Loucy (cell line): ENCODE measurements around the gene UVRAG.

Experiments used
- H2AFZ ChIP-seq: fragments of 200-600 bp; sonication (generic); 2 replicates; pipeline ENCODE4 v1.6.0; 2016; ENCODE audit warnings: antibody characterized with exemption, mild to moderate bottlenecking, low read length, moderate library complexity
- H3F3A ChIP-seq: fragments of 200-600 bp; 2 replicates; pipeline ENCODE4 v1.6.0; 2016; ENCODE audit warnings: antibody characterized with exemption, low read depth, mild to moderate bottlenecking
- H3K27me3 ChIP-seq: fragments of 200-600 bp; sonication (generic); 2 replicates; pipeline ENCODE4 v1.6.1; 2014; ENCODE audit warnings: low read length, mild to moderate bottlenecking; ENCODE audit not compliant: insufficient read depth, poor library complexity, severe bottlenecking
- H3K36me3 ChIP-seq: fragments of 200-600 bp; sonication (generic); 2 replicates; pipeline ENCODE4 v1.6.1; 2016; ENCODE audit warnings: low read length; ENCODE audit not compliant: insufficient read depth
- H3K4me1 ChIP-seq: fragments of 200-600 bp; sonication (generic); 2 replicates; pipeline ENCODE4 v1.5.1; 2014; ENCODE audit warnings: low read length, mild to moderate bottlenecking; ENCODE audit not compliant: insufficient read depth, poor library complexity, severe bottlenecking
- H3K4me2 ChIP-seq: fragments of 200-600 bp; sonication (generic); 2 replicates; pipeline ENCODE4 v1.6.0; 2014; ENCODE audit warnings: antibody characterized with exemption, low read length, low read depth, mild to moderate bottlenecking; ENCODE audit not compliant: poor library complexity, severe bottlenecking
- H3K4me3 ChIP-seq: fragments of 200-600 bp; sonication (generic); 2 replicates; pipeline ENCODE4 v1.5.1; 2014; ENCODE audit warnings: low read length, mild to moderate bottlenecking, mixed read lengths; ENCODE audit not compliant: poor library complexity, severe bottlenecking
- H3K79me2 ChIP-seq: fragments of 200-600 bp; sonication (generic); 2 replicates; pipeline ENCODE4 v1.6.1; 2014; ENCODE audit warnings: low read length; ENCODE audit not compliant: insufficient read depth
- H3K9ac ChIP-seq: fragments of 200-600 bp; sonication (generic); 2 replicates; pipeline ENCODE4 v1.6.0; 2014; ENCODE audit warnings: mild to moderate bottlenecking, low read depth, low read length, moderate library complexity; ENCODE audit not compliant: poor library complexity, severe bottlenecking
- H3K9me2 ChIP-seq: fragments of 200-600 bp; sonication (generic); replicated peaks from 2 replicates; pipeline ENCODE4 v1.6.1; 2016; ENCODE audit warnings: low read depth, low read length, mixed read lengths
- H3K9me3 ChIP-seq: fragments of 200-600 bp; sonication (generic); 2 replicates; pipeline ENCODE4 v1.6.1; 2014; ENCODE audit warnings: mild to moderate bottlenecking, antibody characterized with exemption, low read length, low read depth; ENCODE audit not compliant: insufficient read depth
- H4K20me1 ChIP-seq: fragments of 200-600 bp; sonication (generic); 2 replicates; pipeline ENCODE4 v1.6.0; 2014; ENCODE audit warnings: antibody characterized with exemption, low read length, mild to moderate bottlenecking; ENCODE audit not compliant: insufficient read depth, poor library complexity, severe bottlenecking
- CTCF ChIP-seq: fragments of 200-600 bp; sonication (generic); conservative IDR thresholded peaks from 2 replicates; pipeline ENCODE4 v1.5.1; 2014; ENCODE audit warnings: mild to moderate bottlenecking, antibody characterized with exemption, low read length
- EZH2phosphoT487 ChIP-seq: fragments of 200-600 bp; IDR thresholded peaks from 2 replicates; pipeline ENCODE4 v1.6.1; 2018; ENCODE audit warnings: antibody characterized with exemption, mild to moderate bottlenecking, moderate library complexity, borderline replicate concordance

UVRAG gene

DNA sequence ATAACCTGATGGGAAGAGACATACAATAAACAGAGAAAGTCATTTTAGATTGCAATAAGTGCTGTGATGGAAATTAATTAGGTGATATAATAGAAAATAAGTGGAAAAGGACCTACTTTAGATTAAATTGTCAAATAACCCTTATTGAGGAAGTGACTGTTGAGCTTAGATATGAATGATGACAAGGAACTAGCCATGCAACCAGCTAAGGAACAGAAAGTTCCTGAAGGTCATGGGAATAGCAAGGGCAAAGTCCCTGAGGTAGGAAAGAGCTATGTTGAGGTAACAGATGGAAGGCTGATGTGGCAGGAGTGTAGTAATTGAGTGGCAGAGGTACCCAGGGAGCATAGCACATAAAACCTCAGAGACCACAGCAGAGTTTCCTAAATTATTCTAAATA lies 256.1 kb downstream of the UVRAG start:
- H2AFZ ChIP-seq = no peak overlapping the region
- H3K4me2 ChIP-seq = no peak overlapping the region
- no peaks in the 10 kb centered on the region; the same call in 1 of the 2 replicates for H3F3A ChIP-seq
- no peaks in the 10 kb centered on the region for H4K20me1 ChIP-seq
- no peaks in the 10 kb centered on the region for H3K9me2 ChIP-seq
- no peaks in the 10 kb centered on the region for H3K79me2 ChIP-seq
- H3K4me1 ChIP-seq = peaks cover 10% of the 10 kb centered on the region
- H3K9me3 ChIP-seq = no peaks in the 10 kb centered on the region
- H3K9ac ChIP-seq = no peak overlapping the region
- no peak overlapping the region for H3K4me3 ChIP-seq
- H3K36me3 ChIP-seq = peaks cover 16% of the 10 kb centered on the region; the same call in 1 of the 2 replicates
- no peaks in the 10 kb centered on the region for H3K27me3 ChIP-seq
- no peak for TF ChIP-seq EZH2phosphoT487
- no peak for TF ChIP-seq CTCF

DNA sequence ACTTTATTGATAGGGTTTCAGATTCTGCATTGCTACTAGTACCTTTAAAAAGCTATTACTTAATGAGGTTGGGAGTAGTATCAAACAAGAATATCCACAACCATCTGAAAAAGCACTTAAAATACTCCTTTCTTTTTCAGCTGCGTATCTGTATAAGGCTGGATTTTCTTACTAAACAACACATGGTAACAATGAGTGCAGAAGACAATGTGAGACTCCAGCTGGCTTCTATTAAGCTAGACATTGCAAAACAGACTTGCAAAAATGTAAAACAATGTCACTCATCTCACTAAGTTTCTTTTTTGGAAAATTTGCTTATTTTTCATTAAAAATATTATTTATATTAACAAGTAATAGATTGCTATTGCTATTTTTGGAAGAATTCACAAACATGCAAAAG lies 258.7 kb downstream of the UVRAG start:
- Histone ChIP-seq H4K20me1 (no peaks in the 10 kb centered on the region), H3K9me2 (no peaks in the 10 kb centered on the region), H3K4me1 (peaks cover 10% of the 10 kb centered on the region), H3K36me3 (0 out of 2 replicates have a peak, but pooled peaks cover 3% of the 10 kb centered on the region), H3F3A (no peaks in the 10 kb centered on the region; the same call in 1 of the 2 replicates), H2AFZ (no peak overlapping the region), H3K4me3 (no peak overlapping the region), H3K9ac (no peak overlapping the region), H3K4me2 (no peak overlapping the region), H3K27me3 (no peaks in the 10 kb centered on the region), H3K9me3 (no peaks in the 10 kb centered on the region), H3K79me2 (no peaks in the 10 kb centered on the region)
- TF ChIP-seq EZH2phosphoT487 = no peak
- TF ChIP-seq CTCF = no peak

DNA sequence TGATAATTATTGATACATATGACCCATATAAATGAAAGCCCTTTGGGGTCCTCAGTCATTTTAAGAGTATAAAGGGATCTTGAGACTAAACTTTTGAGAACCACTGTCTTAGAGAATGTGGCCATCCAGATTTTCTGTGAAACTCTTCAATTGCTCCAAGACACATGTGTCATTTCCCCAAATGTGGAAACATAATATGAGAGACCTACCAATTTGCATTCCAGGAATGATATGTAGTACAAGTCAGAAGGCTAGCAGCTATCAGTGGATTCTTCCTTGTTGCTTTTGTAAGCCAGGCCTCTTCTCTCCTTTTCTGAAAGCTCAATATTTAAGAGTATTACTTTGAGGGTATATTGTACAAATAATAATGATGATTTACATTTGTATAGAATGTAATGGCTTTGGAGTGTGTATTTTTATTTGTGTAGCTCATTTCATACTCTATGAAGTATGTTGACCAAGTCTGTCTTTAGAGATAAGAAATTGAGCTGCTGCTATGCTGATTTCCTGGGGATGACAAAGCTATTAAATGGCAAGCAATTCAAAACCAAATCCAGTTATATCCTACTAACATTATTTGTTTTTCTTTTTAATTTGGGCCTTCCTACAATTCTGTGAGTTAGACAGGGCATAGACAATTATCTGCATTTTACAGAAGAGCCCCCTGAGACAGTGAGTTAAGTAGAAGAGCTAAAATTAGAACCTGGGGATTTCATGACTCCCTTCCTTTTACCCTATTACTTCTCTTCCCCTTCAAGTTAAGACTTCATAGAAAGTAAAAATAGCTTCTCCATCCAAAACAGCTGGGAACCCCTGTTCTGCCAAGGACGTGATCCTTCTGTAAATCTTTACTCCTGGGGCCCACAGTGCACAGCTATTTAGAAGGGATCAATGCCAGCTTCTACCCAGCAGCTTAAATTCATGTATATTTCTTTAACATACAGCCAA lies 259.4 kb downstream of the UVRAG start:
- no peak overlapping the region for H2AFZ ChIP-seq
- peak overlapping the region; percentile 0 for H3K4me2 ChIP-seq

More for the DNA sequence above, 259.4 kb downstream of the UVRAG start:
- peaks cover 10% of the 10 kb centered on the region for H3K4me1 ChIP-seq
- TF ChIP-seq EZH2phosphoT487 (no peak), CTCF (no peak)
- no peaks in the 10 kb centered on the region for H3K9me3 ChIP-seq
- H4K20me1 ChIP-seq = no peaks in the 10 kb centered on the region
- H3K27me3 ChIP-seq = no peaks in the 10 kb centered on the region
- no peaks in the 10 kb centered on the region; the same call in 1 of the 2 replicates for H3F3A ChIP-seq
- H3K9ac ChIP-seq = no peak overlapping the region
- no peaks in the 10 kb centered on the region for H3K9me2 ChIP-seq
- H3K36me3 ChIP-seq = 0 out of 2 replicates have a peak, but pooled peaks cover 3% of the 10 kb centered on the region
- H3K4me3 ChIP-seq = no peak overlapping the region
- no peaks in the 10 kb centered on the region for H3K79me2 ChIP-seq
